HCT116 (cell line): Measurements from ENCODE around the gene CPA2. TPM values are rescaled to one million over a fixed set of nuclear protein-coding genes. Genes with fewer than 3 reads are reported as not detected.

ENCODE experiments used
- ATAC-seq: fragments of 200-7000 bp; cut with Tn5 transposase; 2 replicates; pipeline ENCODE4 v1.9.1; 2020; ENCODE audit warnings: mild to moderate bottlenecking, moderate library complexity
- BruUV-seq: library from RNA; stranded (reverse); fragments of 400-500 nt; replicated peaks from 2 replicates; lab custom pipeline; 2021; lab: Mats Ljungman, UMichigan
- CTCF ChIA-PET: fragments of 300-600 bp; sonication (Branson Sonifier 250); formaldehyde crosslinking; loops from one replicate; lab custom pipeline; 2021; ENCODE audit warnings: antibody characterized with exemption; lab: Charles Lee
- POLR2A ChIA-PET: fragments of 300-600, 350-600 bp; sonication (Branson Sonifier 250); formaldehyde crosslinking; loops from one replicate; lab custom pipeline; 2021; ENCODE audit warnings: antibody characterized with exemption; lab: Charles Lee
- RAD21 ChIA-PET, 2 experiments: fragments of 300-600 bp; sonication (Branson Sonifier 250); formaldehyde crosslinking; loops; one replicate each; lab custom pipeline; 2023; ENCODE audit warnings: low total read pairs in 2 of 2; ENCODE audit not compliant: uncharacterized antibody in 2 of 2, unreplicated experiment in 2 of 2, low non-redundant PET in 1 of 2; lab: Charles Lee
- DNase-seq: peaks from one replicate; pipeline ENCODE4 v3.0.0-alpha.2; 2010; ENCODE audit warnings: low read depth, low spot score
- H2AFZ ChIP-seq: fragments of 200-600 bp; shearing (Covaris generic), sonication (generic); 2 replicates; pipeline ENCODE4 v1.6.1; 2017; ENCODE audit warnings: low read depth, mixed run types, mixed read lengths, antibody characterized with exemption, low read length; ENCODE audit not compliant: poor library complexity, severe bottlenecking
- H3K27ac ChIP-seq: 2 replicates; pipeline ENCODE4 v1.5.1; 2012; ENCODE audit warnings: low read depth, low read length
- H3K27me3 ChIP-seq: fragments of 200-600 bp; sonication (generic); 2 replicates; pipeline ENCODE4 v1.6.1; 2016; ENCODE audit warnings: mixed run types, low read length, mixed read lengths; ENCODE audit not compliant: insufficient read depth
- H3K36me3 ChIP-seq, 2 experiments: fragments of 200-500 bp in 1 of 2; fragments of 200-600 bp in 1 of 2; sonication (Bioruptor generic) in 1 of 2; sonication (generic) in 1 of 2; 2 replicates each; pipeline versions ENCODE4 v1.5.1 to v1.6.1; 2014 to 2016; ENCODE audit warnings: low read length in 2 of 2, inconsistent platforms in 1 of 2, mixed read lengths in 1 of 2, mixed run types in 1 of 2; ENCODE audit not compliant: insufficient read depth in 2 of 2, control insufficient read depth in 1 of 2
- H3K4me1 ChIP-seq, 2 experiments: fragments of 200-600 bp in 1 of 2; sonication (generic) in 1 of 2; 2 replicates each; pipeline versions ENCODE4 v1.5.1 to v1.6.1; 2012 to 2017; ENCODE audit warnings: low read length in 2 of 2, inconsistent platforms in 1 of 2, mild to moderate bottlenecking in 1 of 2, mixed read lengths in 1 of 2, mixed run types in 1 of 2, moderate library complexity in 1 of 2; ENCODE audit not compliant: insufficient read depth in 2 of 2, control insufficient read depth in 1 of 2
- H3K4me2 ChIP-seq: fragments of 200-600 bp; sonication (generic); 2 replicates; pipeline ENCODE4 v1.6.1; 2017; ENCODE audit warnings: mixed run types, low read length, mixed read lengths
- H3K4me3 ChIP-seq, 2 experiments: fragments of 200-600 bp in 1 of 2; sonication (generic) in 1 of 2; replicated peaks in 1 of 2; 2 replicates each; pipeline ENCODE4 v1.5.1; 2011 to 2016; ENCODE audit warnings: low read length in 2 of 2, control low read depth in 1 of 2, low read depth in 1 of 2, mild to moderate bottlenecking in 1 of 2, mixed read lengths in 1 of 2, mixed run types in 1 of 2
- H3K79me2 ChIP-seq: fragments of 200-600 bp; sonication (generic); 2 replicates; pipeline ENCODE4 v1.6.1; 2017; ENCODE audit warnings: mild to moderate bottlenecking, mixed run types, low read length, moderate library complexity, mixed read lengths; ENCODE audit not compliant: insufficient read depth
- H3K9ac ChIP-seq: fragments of 200-600 bp; sonication (generic); 2 replicates; pipeline ENCODE4 v1.6.1; 2016; ENCODE audit warnings: low read length, mixed read lengths
- H3K9me2 ChIP-seq: fragments of 200-600 bp; sonication (generic), shearing (Covaris generic); 2 replicates; pipeline ENCODE4 v1.6.1; 2017; ENCODE audit warnings: mixed run types, mild to moderate bottlenecking, moderate library complexity; ENCODE audit not compliant: insufficient read depth
- H3K9me3 ChIP-seq, 2 experiments: fragments of 200-500 bp in 1 of 2; fragments of 200-600 bp in 1 of 2; sonication (Bioruptor generic) in 1 of 2; sonication (generic) in 1 of 2; 2 replicates each; pipeline ENCODE4 v1.6.1; 2014 to 2017; ENCODE audit warnings: low read length in 2 of 2, mixed read lengths in 2 of 2, inconsistent platforms in 1 of 2, low read depth in 1 of 2, mild to moderate bottlenecking in 1 of 2, mixed run types in 1 of 2, moderate library complexity in 1 of 2; ENCODE audit not compliant: control insufficient read depth in 1 of 2, insufficient read depth in 1 of 2
- H4K20me1 ChIP-seq: fragments of 200-600 bp; sonication (generic), shearing (Covaris generic); 2 replicates; pipeline ENCODE4 v1.6.1; 2017; ENCODE audit warnings: mixed run types, mild to moderate bottlenecking, moderate library complexity; ENCODE audit not compliant: insufficient read depth
- EGR1 ChIP-seq: IDR thresholded peaks from 2 replicates; pipeline ENCODE4 v1.6.1; 2012; ENCODE audit warnings: low read depth
- EZH2 ChIP-seq: fragments of 200-600 bp; sonication (generic); IDR thresholded peaks from 2 replicates; pipeline ENCODE4 v1.6.1; 2017; ENCODE audit warnings: antibody characterized with exemption, mixed run types
- FOSL1 ChIP-seq: IDR thresholded peaks from 2 replicates; pipeline ENCODE4 v1.6.1; 2012; ENCODE audit warnings: low read depth
- RAD21 ChIP-seq: IDR thresholded peaks from 2 replicates; pipeline ENCODE4 v1.6.1; 2012; ENCODE audit warnings: low read depth, mild to moderate bottlenecking
- REST ChIP-seq: IDR thresholded peaks from 2 replicates; pipeline ENCODE4 v1.6.1; 2012; ENCODE audit warnings: low read depth
- TCF7L2 ChIP-seq: IDR thresholded peaks from 2 replicates; pipeline ENCODE4 v1.7.0; 2011; ENCODE audit warnings: borderline replicate concordance, inconsistent platforms; ENCODE audit not compliant: insufficient read depth, insufficient read length; ENCODE audit errors: extremely low read depth
- ZBTB33 ChIP-seq: IDR thresholded peaks from 2 replicates; pipeline ENCODE4 v1.6.1; 2011; ENCODE audit warnings: mild to moderate bottlenecking, low read length, moderate library complexity; ENCODE audit not compliant: insufficient replicate concordance; ENCODE audit errors: extremely low read depth
- intact Hi-C: fragments of 100-400 bp; cut with micrococcal nuclease; formaldehyde crosslinking; loops from 2 replicates; pipeline ENCODE4 v1.10.0; 2022
- total RNA-seq: library from RNA; stranded (reverse); gene quantifications from one replicate; pipeline ENCODE4 v1.2.1, GENCODE V29; 2021; ENCODE audit not compliant: unreplicated experiment

Gene CPA2
- total RNA-seq, 1 experiment from 2014 or later: 1.5 TPM

GRCh38 chr7:130266961-130267321 is 278 bp downstream of the CPA2 start:
- no peak for TF ChIP-seq EGR1
- no peak for TF ChIP-seq EZH2
- TF ChIP-seq FOSL1: no peak
- TF ChIP-seq TCF7L2: no peak
- Histone ChIP-seq H3K36me3 (no peaks in the 10 kb centered on the region), H4K20me1 (no peaks in the 10 kb centered on the region), H3K9ac (no peak overlapping the region), H3K4me2 (no peak overlapping the region), H3K27ac (no peak overlapping the region), H3K9me2 (no peaks in the 10 kb centered on the region), H3K4me3 (no peak overlapping the region), H3K79me2 (no peaks in the 10 kb centered on the region), H3K9me3 (no peaks in the 10 kb centered on the region), H3K27me3 (no peaks in the 10 kb centered on the region), H2AFZ (no peak overlapping the region), H3K4me1 (no peaks in the 10 kb centered on the region)
- RAD21 ChIA-PET: no interaction called here
- BruUV-seq: no TSS peak
- DNase-seq: no peak
- CTCF ChIA-PET: no interaction called here
- no peak for ATAC-seq
- POLR2A ChIA-PET: no interaction called here
- intact Hi-C loops: no loop called here

GRCh38 chr7:130268463-130269317 is 2.0 kb downstream of the CPA2 start:
- no peaks in the 10 kb centered on the region for H4K20me1 ChIP-seq
- RAD21 ChIA-PET: interaction anchor here in 1 of 2 experiments (0.6 kb wide), 1 partner anchor 75 kb away, joined by 4 read pairs; no protein-coding TSS in a partner anchor
- peaks cover 0 to 3% of the 10 kb centered on the region in 2 experiments; a peak in 1 of 4 replicates for H3K4me1 ChIP-seq
- TF ChIP-seq RAD21 (no peak), REST (no peak), ZBTB33 (no peak)
- no peak overlapping the region for H3K27ac ChIP-seq
- H2AFZ ChIP-seq: no peak overlapping the region
- no peaks in the 10 kb centered on the region for H3K27me3 ChIP-seq
- no peak overlapping the region for H3K4me3 ChIP-seq
- no peak overlapping the region for H3K4me2 ChIP-seq
- ATAC-seq (no peak), DNase-seq (no peak)
- no peaks in the 10 kb centered on the region for H3K79me2 ChIP-seq
- H3K9me2 ChIP-seq: no peaks in the 10 kb centered on the region
- H3K9me3 ChIP-seq: no peaks in the 10 kb centered on the region
- POLR2A ChIA-PET: no interaction called here
- H3K36me3 ChIP-seq: no peaks in the 10 kb centered on the region
- intact Hi-C loops: no loop called here
- BruUV-seq: no TSS peak
- CTCF ChIA-PET: interaction anchor here (1.0 kb wide), 1 partner anchor 8 kb away, joined by 3 read pairs; no protein-coding TSS in a partner anchor
- H3K9ac ChIP-seq: no peak overlapping the region
